ENCODE measurements around the gene MAD1L1. TPM values are rescaled to one million over a fixed set of nuclear protein-coding genes. Genes with fewer than 3 reads are reported as not detected.
A peak's percentile ranks its signal among the peaks of the same experiment; 100 is the strongest.

Gene MAD1L1
- total RNA-seq, 1 donor from 2014 or later, result 57.6 TPM

- peaks cover 31% of the 10 kb centered on the region for H3K4me1 Mint-ChIP-seq (ENCODE audit: low read depth, unreplicated experiment)
- peaks cover 11% of the 10 kb centered on the region for H3K27me3 Mint-ChIP-seq (ENCODE audit: unreplicated experiment)
- DNase-seq, result peak; percentile 46
- peaks cover 13% of the 10 kb centered on the region for H3K9me3 Mint-ChIP-seq (ENCODE audit: unreplicated experiment)
- H3K36me3 Mint-ChIP-seq (ENCODE audit: unreplicated experiment), result peaks cover 6% of the 10 kb centered on the region
- H3K4me3 Mint-ChIP-seq (ENCODE audit: unreplicated experiment), result peak overlapping the region; percentile 72
- TF ChIP-seq, protein P1, sequence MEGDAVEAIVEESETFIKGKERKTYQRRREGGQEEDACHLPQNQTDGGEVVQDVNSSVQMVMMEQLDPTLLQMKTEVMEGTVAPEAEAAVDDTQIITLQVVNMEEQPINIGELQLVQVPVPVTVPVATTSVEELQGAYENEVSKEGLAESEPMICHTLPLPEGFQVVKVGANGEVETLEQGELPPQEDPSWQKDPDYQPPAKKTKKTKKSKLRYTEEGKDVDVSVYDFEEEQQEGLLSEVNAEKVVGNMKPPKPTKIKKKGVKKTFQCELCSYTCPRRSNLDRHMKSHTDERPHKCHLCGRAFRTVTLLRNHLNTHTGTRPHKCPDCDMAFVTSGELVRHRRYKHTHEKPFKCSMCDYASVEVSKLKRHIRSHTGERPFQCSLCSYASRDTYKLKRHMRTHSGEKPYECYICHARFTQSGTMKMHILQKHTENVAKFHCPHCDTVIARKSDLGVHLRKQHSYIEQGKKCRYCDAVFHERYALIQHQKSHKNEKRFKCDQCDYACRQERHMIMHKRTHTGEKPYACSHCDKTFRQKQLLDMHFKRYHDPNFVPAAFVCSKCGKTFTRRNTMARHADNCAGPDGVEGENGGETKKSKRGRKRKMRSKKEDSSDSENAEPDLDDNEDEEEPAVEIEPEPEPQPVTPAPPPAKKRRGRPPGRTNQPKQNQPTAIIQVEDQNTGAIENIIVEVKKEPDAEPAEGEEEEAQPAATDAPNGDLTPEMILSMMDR (IDR thresholded peaks at IDR 0.05; ENCODE audit: partially characterized antibody, unreplicated experiment), result no peak
- H3K27ac Mint-ChIP-seq (ENCODE audit: unreplicated experiment), result peak overlapping the region; percentile 94
Measured at GRCh38 chr7:2157473-2158279, 75.1 kb downstream of the MAD1L1 start.

DNA sequence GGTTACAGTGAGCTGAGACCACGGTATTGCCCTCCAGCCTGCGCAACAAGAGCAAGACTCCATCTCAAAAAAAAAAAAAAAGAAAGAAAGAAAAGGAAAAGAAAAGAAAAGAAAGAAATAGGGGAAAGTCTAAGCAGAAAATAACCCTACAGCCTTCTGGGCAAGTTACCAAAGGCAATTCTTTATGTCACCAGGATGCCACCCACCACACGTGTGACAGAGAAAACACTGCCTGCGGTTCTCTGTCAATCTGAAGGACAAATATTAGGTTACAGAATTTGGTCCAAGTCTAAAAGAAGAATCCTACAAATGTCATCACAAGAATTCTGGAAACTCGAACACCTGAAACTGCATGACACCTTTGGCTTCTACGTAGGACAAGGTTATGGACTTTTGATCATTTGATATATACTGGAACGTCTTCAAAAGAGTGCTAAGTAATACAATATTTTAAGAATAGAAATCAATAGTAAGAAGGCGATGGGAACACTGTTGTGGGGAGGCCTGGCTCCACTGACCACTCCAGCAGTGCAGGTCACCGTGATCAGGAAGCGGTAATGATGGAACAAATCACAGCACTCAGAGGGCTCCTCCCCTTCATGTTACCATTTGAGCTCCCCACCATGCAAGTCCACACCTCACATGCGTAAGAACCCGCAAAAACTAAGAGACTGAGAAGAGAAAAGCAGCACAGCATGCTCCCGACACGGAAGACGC, 75.8 kb downstream of the MAD1L1 start:
- H3K4me1 Mint-ChIP-seq (ENCODE audit: low read depth, unreplicated experiment), result peaks cover 31% of the 10 kb centered on the region
- peak overlapping the region; percentile 94 for H3K27ac Mint-ChIP-seq (ENCODE audit: unreplicated experiment)
- TF ChIP-seq, protein P1 (IDR thresholded peaks at IDR 0.05; ENCODE audit: partially characterized antibody, unreplicated experiment), result no peak
- peaks cover 6% of the 10 kb centered on the region for H3K36me3 Mint-ChIP-seq (ENCODE audit: unreplicated experiment)
- H3K27me3 Mint-ChIP-seq (ENCODE audit: unreplicated experiment), result peaks cover 12% of the 10 kb centered on the region
- H3K9me3 Mint-ChIP-seq (ENCODE audit: unreplicated experiment), result peaks cover 12% of the 10 kb centered on the region
- H3K4me3 Mint-ChIP-seq (ENCODE audit: unreplicated experiment), result peak overlapping the region; percentile 72
- DNase-seq, result no peak

DNA sequence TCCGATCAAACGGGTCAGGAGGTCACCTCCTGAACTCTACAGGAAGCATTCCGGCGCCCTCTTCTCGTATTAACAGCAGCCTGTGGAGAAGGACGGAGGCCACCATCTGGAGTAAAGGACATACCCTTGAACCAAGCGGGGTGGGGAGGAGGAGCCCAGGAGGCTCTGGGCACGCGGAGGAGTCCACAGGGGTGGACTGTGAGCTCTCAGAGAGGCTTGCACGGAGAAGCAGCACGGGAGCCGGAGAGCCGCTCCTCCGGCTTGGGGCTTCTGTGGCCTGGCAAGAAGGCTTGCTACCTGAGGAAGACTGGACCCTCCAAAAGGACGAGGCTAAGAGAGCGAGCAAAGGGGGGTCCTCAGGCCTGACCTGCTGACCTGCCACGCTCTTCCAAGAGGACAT, 77.9 kb downstream of the MAD1L1 start:
- H3K9me3 Mint-ChIP-seq (ENCODE audit: unreplicated experiment), result peaks cover 16% of the 10 kb centered on the region
- TF ChIP-seq, protein P1 (IDR thresholded peaks at IDR 0.05; ENCODE audit: partially characterized antibody, unreplicated experiment), result no peak
- H3K4me1 Mint-ChIP-seq (ENCODE audit: low read depth, unreplicated experiment), result peaks cover 45% of the 10 kb centered on the region
- peak; percentile 5 for DNase-seq
- no peak overlapping the region for H3K4me3 Mint-ChIP-seq (ENCODE audit: unreplicated experiment)
- H3K36me3 Mint-ChIP-seq (ENCODE audit: unreplicated experiment), result peaks cover 6% of the 10 kb centered on the region
- H3K27me3 Mint-ChIP-seq (ENCODE audit: unreplicated experiment), result peaks cover 12% of the 10 kb centered on the region
- no peak overlapping the region for H3K27ac Mint-ChIP-seq (ENCODE audit: unreplicated experiment)

GRCh38 chr7:2154121-2154520, 78.6 kb downstream of the MAD1L1 start:
- TF ChIP-seq, protein P1 (IDR thresholded peaks at IDR 0.05; ENCODE audit: partially characterized antibody, unreplicated experiment), result no peak
- no peak overlapping the region for H3K4me3 Mint-ChIP-seq (ENCODE audit: unreplicated experiment)
- peaks cover 43% of the 10 kb centered on the region for H3K4me1 Mint-ChIP-seq (ENCODE audit: low read depth, unreplicated experiment)
- peaks cover 16% of the 10 kb centered on the region for H3K9me3 Mint-ChIP-seq (ENCODE audit: unreplicated experiment)
- no peak overlapping the region for H3K27ac Mint-ChIP-seq (ENCODE audit: unreplicated experiment)
- peaks cover 12% of the 10 kb centered on the region for H3K27me3 Mint-ChIP-seq (ENCODE audit: unreplicated experiment)
- H3K36me3 Mint-ChIP-seq (ENCODE audit: unreplicated experiment), result peaks cover 6% of the 10 kb centered on the region
- no peak for DNase-seq

GRCh38 chr7:2152646-2153045, 80.1 kb downstream of the MAD1L1 start:
- TF ChIP-seq, protein P1 (IDR thresholded peaks at IDR 0.05; ENCODE audit: partially characterized antibody, unreplicated experiment), result no peak
- Mint-ChIP-seq H3K4me1 (ENCODE audit: low read depth, unreplicated experiment) (peaks cover 30% of the 10 kb centered on the region), H3K36me3 (ENCODE audit: unreplicated experiment) (peaks cover 6% of the 10 kb centered on the region), H3K9me3 (ENCODE audit: unreplicated experiment) (peaks cover 17% of the 10 kb centered on the region), H3K27ac (ENCODE audit: unreplicated experiment) (peak overlapping the region; percentile 53), H3K4me3 (ENCODE audit: unreplicated experiment) (no peak overlapping the region), H3K27me3 (ENCODE audit: unreplicated experiment) (peaks cover 12% of the 10 kb centered on the region)
- peak; percentile 6 for DNase-seq
